Loucy (cell line): ENCODE results near the gene STUM.

Experiments
- H2AFZ ChIP-seq: fragments of 200-600 bp; sonication (generic); 2 replicates; pipeline ENCODE4 v1.6.0; 2016; ENCODE audit warnings: antibody characterized with exemption, mild to moderate bottlenecking, low read length, moderate library complexity
- H3F3A ChIP-seq: fragments of 200-600 bp; 2 replicates; pipeline ENCODE4 v1.6.0; 2016; ENCODE audit warnings: antibody characterized with exemption, low read depth, mild to moderate bottlenecking
- H3K27me3 ChIP-seq: fragments of 200-600 bp; sonication (generic); 2 replicates; pipeline ENCODE4 v1.6.1; 2014; ENCODE audit warnings: low read length, mild to moderate bottlenecking; ENCODE audit not compliant: insufficient read depth, poor library complexity, severe bottlenecking
- H3K36me3 ChIP-seq: fragments of 200-600 bp; sonication (generic); 2 replicates; pipeline ENCODE4 v1.6.1; 2016; ENCODE audit warnings: low read length; ENCODE audit not compliant: insufficient read depth
- H3K4me1 ChIP-seq: fragments of 200-600 bp; sonication (generic); 2 replicates; pipeline ENCODE4 v1.5.1; 2014; ENCODE audit warnings: low read length, mild to moderate bottlenecking; ENCODE audit not compliant: insufficient read depth, poor library complexity, severe bottlenecking
- H3K4me2 ChIP-seq: fragments of 200-600 bp; sonication (generic); 2 replicates; pipeline ENCODE4 v1.6.0; 2014; ENCODE audit warnings: antibody characterized with exemption, low read length, low read depth, mild to moderate bottlenecking; ENCODE audit not compliant: poor library complexity, severe bottlenecking
- H3K4me3 ChIP-seq: fragments of 200-600 bp; sonication (generic); 2 replicates; pipeline ENCODE4 v1.5.1; 2014; ENCODE audit warnings: low read length, mild to moderate bottlenecking, mixed read lengths; ENCODE audit not compliant: poor library complexity, severe bottlenecking
- H3K79me2 ChIP-seq: fragments of 200-600 bp; sonication (generic); 2 replicates; pipeline ENCODE4 v1.6.1; 2014; ENCODE audit warnings: low read length; ENCODE audit not compliant: insufficient read depth
- H3K9ac ChIP-seq: fragments of 200-600 bp; sonication (generic); 2 replicates; pipeline ENCODE4 v1.6.0; 2014; ENCODE audit warnings: mild to moderate bottlenecking, low read depth, low read length, moderate library complexity; ENCODE audit not compliant: poor library complexity, severe bottlenecking
- H3K9me2 ChIP-seq: fragments of 200-600 bp; sonication (generic); replicated peaks from 2 replicates; pipeline ENCODE4 v1.6.1; 2016; ENCODE audit warnings: low read depth, low read length, mixed read lengths
- H3K9me3 ChIP-seq: fragments of 200-600 bp; sonication (generic); 2 replicates; pipeline ENCODE4 v1.6.1; 2014; ENCODE audit warnings: mild to moderate bottlenecking, antibody characterized with exemption, low read length, low read depth; ENCODE audit not compliant: insufficient read depth
- H4K20me1 ChIP-seq: fragments of 200-600 bp; sonication (generic); 2 replicates; pipeline ENCODE4 v1.6.0; 2014; ENCODE audit warnings: antibody characterized with exemption, low read length, mild to moderate bottlenecking; ENCODE audit not compliant: insufficient read depth, poor library complexity, severe bottlenecking
- CTCF ChIP-seq: fragments of 200-600 bp; sonication (generic); conservative IDR thresholded peaks from 2 replicates; pipeline ENCODE4 v1.5.1; 2014; ENCODE audit warnings: mild to moderate bottlenecking, antibody characterized with exemption, low read length
- EZH2phosphoT487 ChIP-seq: fragments of 200-600 bp; IDR thresholded peaks from 2 replicates; pipeline ENCODE4 v1.6.1; 2018; ENCODE audit warnings: antibody characterized with exemption, mild to moderate bottlenecking, moderate library complexity, borderline replicate concordance

Gene STUM

GRCh38 chr1:226618380-226618779 is 69.8 kb downstream of the STUM start:
- H3K27me3 ChIP-seq = no peaks in the 10 kb centered on the region
- H3K79me2 ChIP-seq = no peaks in the 10 kb centered on the region
- no peaks in the 10 kb centered on the region for H3K36me3 ChIP-seq
- H3K4me1 ChIP-seq = no peaks in the 10 kb centered on the region
- H3K9me2 ChIP-seq = no peaks in the 10 kb centered on the region
- H3K4me3 ChIP-seq = no peak overlapping the region
- no peak for TF ChIP-seq CTCF
- TF ChIP-seq EZH2phosphoT487 = no peak
- H3K9ac ChIP-seq = no peak overlapping the region
- H3K9me3 ChIP-seq = no peaks in the 10 kb centered on the region
- H3F3A ChIP-seq = no peaks in the 10 kb centered on the region
- no peak overlapping the region for H2AFZ ChIP-seq
- H3K4me2 ChIP-seq = no peak overlapping the region
- H4K20me1 ChIP-seq = no peaks in the 10 kb centered on the region

GRCh38 chr1:226619031-226619430 is 70.5 kb downstream of the STUM start:
- H3F3A ChIP-seq = no peaks in the 10 kb centered on the region
- no peak overlapping the region for H3K4me3 ChIP-seq
- no peaks in the 10 kb centered on the region for H3K4me1 ChIP-seq
- H3K9me2 ChIP-seq = no peaks in the 10 kb centered on the region
- H2AFZ ChIP-seq = no peak overlapping the region
- no peaks in the 10 kb centered on the region for H3K36me3 ChIP-seq
- H3K9ac ChIP-seq = no peak overlapping the region
- H3K79me2 ChIP-seq = no peaks in the 10 kb centered on the region
- no peak for TF ChIP-seq CTCF
- H3K9me3 ChIP-seq = no peaks in the 10 kb centered on the region
- no peaks in the 10 kb centered on the region for H3K27me3 ChIP-seq
- H3K4me2 ChIP-seq = no peak overlapping the region
- no peaks in the 10 kb centered on the region for H4K20me1 ChIP-seq

GRCh38 chr1:226622012-226622411 is 73.4 kb downstream of the STUM start:
- H3K36me3 ChIP-seq = no peaks in the 10 kb centered on the region
- no peaks in the 10 kb centered on the region for H3F3A ChIP-seq
- no peaks in the 10 kb centered on the region for H3K9me3 ChIP-seq
- H3K4me3 ChIP-seq = no peak overlapping the region
- TF ChIP-seq CTCF = no peak
- no peak for TF ChIP-seq EZH2phosphoT487
- H4K20me1 ChIP-seq = no peaks in the 10 kb centered on the region
- no peaks in the 10 kb centered on the region for H3K79me2 ChIP-seq
- H3K27me3 ChIP-seq = no peaks in the 10 kb centered on the region
- H2AFZ ChIP-seq = no peak overlapping the region
- H3K4me2 ChIP-seq = no peak overlapping the region
- no peaks in the 10 kb centered on the region for H3K9me2 ChIP-seq
- H3K4me1 ChIP-seq = no peaks in the 10 kb centered on the region
- H3K9ac ChIP-seq = no peak overlapping the region
